Measurements from ENCODE around the gene MED13L. TPM values are rescaled to one million over a fixed set of nuclear protein-coding genes. Genes with fewer than 3 reads are reported as not detected.

Gene MED13L
- polyA plus RNA-seq, 1 of the 3 experiments (the other 2 are of a cell fraction) = 17.1 TPM

DNA sequence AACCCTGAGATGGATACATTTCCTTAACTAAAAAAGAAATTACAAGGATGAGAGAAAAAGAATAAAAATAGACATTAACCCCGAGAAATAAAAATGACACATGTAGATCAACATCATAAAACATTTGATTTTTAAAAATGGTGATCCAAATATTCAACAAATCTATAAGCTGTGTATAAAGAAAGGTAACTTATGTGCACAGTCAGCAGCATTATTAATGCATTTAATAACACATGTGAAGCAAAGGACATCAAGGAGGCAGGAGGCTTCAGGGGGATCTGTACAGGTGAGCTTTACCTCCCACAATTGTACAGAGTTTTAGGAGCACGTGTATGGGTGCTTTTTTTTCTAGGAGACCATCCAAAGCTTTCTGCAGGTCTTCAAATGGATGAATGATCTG lies 76.1 kb downstream of the MED13L start:
- CTCF ChIA-PET = interaction anchor here (0.7 kb wide), 1 partner anchor 19 kb away, joined by 3 read pairs; no protein-coding TSS in a partner anchor
- peaks cover 99% of the 10 kb centered on the region for H4K20me1 ChIP-seq (ENCODE audit: insufficient read depth)
- no peak overlapping the region for H3K9ac ChIP-seq

DNA sequence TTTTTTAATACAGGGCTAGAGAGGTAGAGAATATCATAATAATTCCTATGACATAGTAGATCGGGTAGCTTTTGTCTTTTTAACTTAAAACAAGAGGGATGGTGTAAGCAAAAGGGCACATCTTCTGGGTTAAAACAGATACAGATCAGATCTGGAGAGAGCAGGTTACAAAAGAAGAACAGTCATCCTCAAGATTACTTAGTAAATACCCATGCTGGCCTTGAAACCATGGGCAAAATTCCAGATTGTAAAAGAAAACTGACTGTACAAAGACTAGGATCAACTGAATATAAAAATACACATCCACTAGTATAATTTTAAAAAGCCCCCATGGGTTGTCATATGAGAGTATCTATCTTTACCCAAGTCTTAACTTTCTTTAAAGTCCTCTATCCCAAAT lies 76.7 kb downstream of the MED13L start:
- no peak overlapping the region for H3K4me2 ChIP-seq
- WGBS (ENCODE audit: low lambda C conversion rate) = 89% methylated on average over 1 of the region's 1 CpG
- peaks cover 99% of the 10 kb centered on the region for H4K20me1 ChIP-seq (ENCODE audit: insufficient read depth)
- no peaks in the 10 kb centered on the region for H3K9me2 ChIP-seq
- CTCF ChIA-PET = interaction anchor here (0.7 kb wide), 1 partner anchor 20 kb away, joined by 3 read pairs; no protein-coding TSS in a partner anchor
- H2AFZ ChIP-seq (ENCODE audit: low read depth) = no peak overlapping the region
- DNase-seq = no peak
- H3K4me1 ChIP-seq (ENCODE audit: control insufficient read depth in 1 of 2, insufficient read depth in 2 of 2, low read depth in 1 of 2, low read length in 1 of 2) = peaks cover 8 to 52% of the 10 kb centered on the region in 2 experiments
- H3K9ac ChIP-seq = no peak overlapping the region
- POLR2A ChIA-PET = interaction anchor here (0.5 to 0.6 kb wide), 2 partner anchors 8 to 100 kb away, joined by 3 to 4 read pairs; no protein-coding TSS in a partner anchor
- no peak overlapping the region for H3K4me3 ChIP-seq (ENCODE audit: low read depth in 2 of 2, low read length in 1 of 2)
- peaks cover 25% of the 10 kb centered on the region for H3F3A ChIP-seq (replicated peaks; ENCODE audit: insufficient read depth)
- H3K27me3 ChIP-seq (ENCODE audit: insufficient read depth) = no peaks in the 10 kb centered on the region
- H3K27ac ChIP-seq (ENCODE audit: low read depth in 2 of 2, low read length in 1 of 2) = no peak overlapping the region
- H3K36me3 ChIP-seq (replicated peaks in 1 of 2; ENCODE audit: control insufficient read depth in 1 of 2, insufficient read depth in 2 of 2, low read length in 1 of 2) = peaks cover 0 to 16% of the 10 kb centered on the region in 2 experiments
- H3K9me3 ChIP-seq = no peaks in the 10 kb centered on the region
- H3K79me2 ChIP-seq (ENCODE audit: insufficient read depth) = peaks cover 100% of the 10 kb centered on the region
- TF ChIP-seq, protein P1, sequence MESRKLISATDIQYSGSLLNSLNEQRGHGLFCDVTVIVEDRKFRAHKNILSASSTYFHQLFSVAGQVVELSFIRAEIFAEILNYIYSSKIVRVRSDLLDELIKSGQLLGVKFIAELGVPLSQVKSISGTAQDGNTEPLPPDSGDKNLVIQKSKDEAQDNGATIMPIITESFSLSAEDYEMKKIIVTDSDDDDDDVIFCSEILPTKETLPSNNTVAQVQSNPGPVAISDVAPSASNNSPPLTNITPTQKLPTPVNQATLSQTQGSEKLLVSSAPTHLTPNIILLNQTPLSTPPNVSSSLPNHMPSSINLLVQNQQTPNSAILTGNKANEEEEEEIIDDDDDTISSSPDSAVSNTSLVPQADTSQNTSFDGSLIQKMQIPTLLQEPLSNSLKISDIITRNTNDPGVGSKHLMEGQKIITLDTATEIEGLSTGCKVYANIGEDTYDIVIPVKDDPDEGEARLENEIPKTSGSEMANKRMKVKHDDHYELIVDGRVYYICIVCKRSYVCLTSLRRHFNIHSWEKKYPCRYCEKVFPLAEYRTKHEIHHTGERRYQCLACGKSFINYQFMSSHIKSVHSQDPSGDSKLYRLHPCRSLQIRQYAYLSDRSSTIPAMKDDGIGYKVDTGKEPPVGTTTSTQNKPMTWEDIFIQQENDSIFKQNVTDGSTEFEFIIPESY (IDR thresholded peaks at IDR 0.05; ENCODE audit: borderline replicate concordance, low read depth) = no peak
- TF ChIP-seq MXI1 (IDR thresholded peaks at IDR 0.05; ENCODE audit: low read depth, low read length) (no peak), TCF12 (IDR thresholded peaks at IDR 0.05) (no peak), NRF1 (IDR thresholded peaks at IDR 0.05; ENCODE audit: low read depth, low read length) (no peak), RAD21 (IDR thresholded peaks at IDR 0.05; ENCODE audit: low read length) (no peak), YY1 (IDR thresholded peaks at IDR 0.05; ENCODE audit: low read depth) (no peak)
- TF ChIP-seq, protein P2, sequence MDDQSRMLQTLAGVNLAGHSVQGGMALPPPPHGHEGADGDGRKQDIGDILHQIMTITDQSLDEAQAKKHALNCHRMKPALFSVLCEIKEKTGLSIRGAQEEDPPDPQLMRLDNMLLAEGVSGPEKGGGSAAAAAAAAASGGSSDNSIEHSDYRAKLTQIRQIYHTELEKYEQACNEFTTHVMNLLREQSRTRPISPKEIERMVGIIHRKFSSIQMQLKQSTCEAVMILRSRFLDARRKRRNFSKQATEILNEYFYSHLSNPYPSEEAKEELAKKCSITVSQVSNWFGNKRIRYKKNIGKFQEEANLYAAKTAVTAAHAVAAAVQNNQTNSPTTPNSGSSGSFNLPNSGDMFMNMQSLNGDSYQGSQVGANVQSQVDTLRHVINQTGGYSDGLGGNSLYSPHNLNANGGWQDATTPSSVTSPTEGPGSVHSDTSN (IDR thresholded peaks at IDR 0.05) = no peak
- TF ChIP-seq, protein P3, sequence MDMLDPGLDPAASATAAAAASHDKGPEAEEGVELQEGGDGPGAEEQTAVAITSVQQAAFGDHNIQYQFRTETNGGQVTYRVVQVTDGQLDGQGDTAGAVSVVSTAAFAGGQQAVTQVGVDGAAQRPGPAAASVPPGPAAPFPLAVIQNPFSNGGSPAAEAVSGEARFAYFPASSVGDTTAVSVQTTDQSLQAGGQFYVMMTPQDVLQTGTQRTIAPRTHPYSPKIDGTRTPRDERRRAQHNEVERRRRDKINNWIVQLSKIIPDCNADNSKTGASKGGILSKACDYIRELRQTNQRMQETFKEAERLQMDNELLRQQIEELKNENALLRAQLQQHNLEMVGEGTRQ (IDR thresholded peaks at IDR 0.05; ENCODE audit: borderline replicate concordance, low read depth, low read length) = no peak

More for the DNA sequence above, 76.1 kb downstream of the MED13L start:
- Histone ChIP-seq H3K4me2 (peak overlapping the region; percentile 6; the same call in 1 of the 2 replicates), H3K79me2 (ENCODE audit: insufficient read depth) (peaks cover 100% of the 10 kb centered on the region), H3K27me3 (ENCODE audit: insufficient read depth) (no peaks in the 10 kb centered on the region), H3K27ac (ENCODE audit: low read depth in 2 of 2, low read length in 1 of 2) (peak overlapping the region in 1 of 2 experiments; percentile 29; a peak in 1 of 4 replicates), H2AFZ (ENCODE audit: low read depth) (no peak overlapping the region), H3K4me1 (ENCODE audit: control insufficient read depth in 1 of 2, insufficient read depth in 2 of 2, low read depth in 1 of 2, low read length in 1 of 2) (peaks cover 5 to 46% of the 10 kb centered on the region in 2 experiments), H3K9me3 (no peaks in the 10 kb centered on the region), H3K4me3 (ENCODE audit: low read depth in 2 of 2, low read length in 1 of 2) (no peak overlapping the region), H3K36me3 (replicated peaks in 1 of 2; ENCODE audit: control insufficient read depth in 1 of 2, insufficient read depth in 2 of 2, low read length in 1 of 2) (peaks cover 0 to 16% of the 10 kb centered on the region in 2 experiments), H3K9me2 (no peaks in the 10 kb centered on the region), H3F3A (replicated peaks; ENCODE audit: insufficient read depth) (peaks cover 25% of the 10 kb centered on the region)
- 94% methylated on average over 2 of the region's 2 CpGs for WGBS (ENCODE audit: low lambda C conversion rate)
- TF ChIP-seq MXI1 (IDR thresholded peaks at IDR 0.05; ENCODE audit: low read depth, low read length) = no peak
- TF ChIP-seq RXRA (IDR thresholded peaks at IDR 0.05; ENCODE audit: borderline replicate concordance, low read depth) = no peak
- TF ChIP-seq IRF3 (IDR thresholded peaks at IDR 0.05; ENCODE audit: low read depth, low read length) = no peak
- TF ChIP-seq FOSL2 (IDR thresholded peaks at IDR 0.05; ENCODE audit: borderline replicate concordance, low read depth) = no peak
- no peak for TF ChIP-seq NFIC (IDR thresholded peaks at IDR 0.05; ENCODE audit: borderline replicate concordance)
- no peak for TF ChIP-seq GATA2 (CRISPR knock-in tag; IDR thresholded peaks at IDR 0.05)
- TF ChIP-seq YY1 (IDR thresholded peaks at IDR 0.05; ENCODE audit: low read depth) = no peak
- no peak for TF ChIP-seq TAF1 (IDR thresholded peaks at IDR 0.05; ENCODE audit: borderline replicate concordance, low read depth, low read length)
- no peak for TF ChIP-seq JUND (IDR thresholded peaks at IDR 0.05)
- TF ChIP-seq, protein P4, sequence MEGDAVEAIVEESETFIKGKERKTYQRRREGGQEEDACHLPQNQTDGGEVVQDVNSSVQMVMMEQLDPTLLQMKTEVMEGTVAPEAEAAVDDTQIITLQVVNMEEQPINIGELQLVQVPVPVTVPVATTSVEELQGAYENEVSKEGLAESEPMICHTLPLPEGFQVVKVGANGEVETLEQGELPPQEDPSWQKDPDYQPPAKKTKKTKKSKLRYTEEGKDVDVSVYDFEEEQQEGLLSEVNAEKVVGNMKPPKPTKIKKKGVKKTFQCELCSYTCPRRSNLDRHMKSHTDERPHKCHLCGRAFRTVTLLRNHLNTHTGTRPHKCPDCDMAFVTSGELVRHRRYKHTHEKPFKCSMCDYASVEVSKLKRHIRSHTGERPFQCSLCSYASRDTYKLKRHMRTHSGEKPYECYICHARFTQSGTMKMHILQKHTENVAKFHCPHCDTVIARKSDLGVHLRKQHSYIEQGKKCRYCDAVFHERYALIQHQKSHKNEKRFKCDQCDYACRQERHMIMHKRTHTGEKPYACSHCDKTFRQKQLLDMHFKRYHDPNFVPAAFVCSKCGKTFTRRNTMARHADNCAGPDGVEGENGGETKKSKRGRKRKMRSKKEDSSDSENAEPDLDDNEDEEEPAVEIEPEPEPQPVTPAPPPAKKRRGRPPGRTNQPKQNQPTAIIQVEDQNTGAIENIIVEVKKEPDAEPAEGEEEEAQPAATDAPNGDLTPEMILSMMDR (IDR thresholded peaks at IDR 0.05) = no peak
- no peak for TF ChIP-seq FOXJ3 (CRISPR knock-in tag; IDR thresholded peaks at IDR 0.05)
- POLR2A ChIA-PET = interaction anchor here (0.5 to 0.6 kb wide), 2 partner anchors 8 to 99 kb away, joined by 3 to 4 read pairs; no protein-coding TSS in a partner anchor
- no peak for DNase-seq

All from SK-N-SH (cell line).